IMR-90 (cell line): ENCODE data around the gene SUSD1. TPM values are rescaled to one million over a fixed set of nuclear protein-coding genes. Genes with fewer than 3 reads are reported as not detected.

Source experiments
- ATAC-seq: fragments of 200-7000 bp; cut with Tn5 transposase; 2 replicates; pipeline ENCODE4 v1.9.1; 2020; ENCODE audit warnings: low read depth, mild to moderate bottlenecking, moderate library complexity
- BruUV-seq: library from RNA; stranded (reverse); fragments of 400-500 nt; replicated peaks from 2 replicates; lab custom pipeline; 2021; lab: Mats Ljungman, UMichigan
- CTCF ChIA-PET: fragments of 300-600 bp; formaldehyde crosslinking; extraction: SDS; loops from one replicate; lab custom pipeline; 2021; ENCODE audit warnings: antibody characterized with exemption; lab: Yijun Ruan, JAX
- POLR2A ChIA-PET: fragments of 300-600 bp; sonication (Branson Sonifier 250); formaldehyde crosslinking; loops from one replicate; lab custom pipeline; 2022; ENCODE audit warnings: antibody characterized with exemption; ENCODE audit not compliant: unreplicated experiment; lab: Charles Lee
- DNase-seq: peaks from one replicate; pipeline ENCODE4 v3.0.0; 2013
- H2AFZ ChIP-seq: replicated peaks from 2 replicates; pipeline ENCODE3; 2013; ENCODE audit warnings: low read length, mild to moderate bottlenecking; ENCODE audit not compliant: poor library complexity
- H2AK5ac ChIP-seq: 2 replicates; pipeline ENCODE4 v1.6.1; 2013; ENCODE audit warnings: low read depth, low read length, inconsistent platforms
- H2AK9ac ChIP-seq: replicated peaks from 2 replicates; pipeline ENCODE3; 2013; ENCODE audit warnings: mild to moderate bottlenecking, low read depth, low read length, moderate library complexity; ENCODE audit not compliant: poor library complexity
- H2BK120ac ChIP-seq: 2 replicates; pipeline ENCODE4 v1.6.1; 2013; ENCODE audit warnings: low read depth, low read length, inconsistent platforms
- H2BK15ac ChIP-seq: 3 replicates; pipeline ENCODE4 v1.6.1; 2013; ENCODE audit warnings: low read depth, low read length, inconsistent platforms
- H2BK20ac ChIP-seq: 2 replicates; pipeline ENCODE4 v1.6.1; 2013; ENCODE audit warnings: low read depth, mild to moderate bottlenecking, inconsistent platforms, low read length, moderate library complexity
- H2BK5ac ChIP-seq: 2 replicates; pipeline ENCODE4 v1.6.1; 2013; ENCODE audit warnings: mild to moderate bottlenecking, low read depth, low read length, inconsistent platforms; ENCODE audit not compliant: poor library complexity, severe bottlenecking
- H3K14ac ChIP-seq: replicated peaks from 2 replicates; pipeline ENCODE4 v1.6.1; 2013; ENCODE audit warnings: low read depth, low read length, inconsistent platforms
- H3K18ac ChIP-seq: 2 replicates; pipeline ENCODE4 v1.6.1; 2013; ENCODE audit warnings: low read depth, low read length, control low read depth
- H3K23ac ChIP-seq: 2 replicates; pipeline ENCODE4 v1.6.1; 2013; ENCODE audit warnings: low read depth, low read length, inconsistent platforms
- H3K27ac ChIP-seq: 2 replicates; pipeline ENCODE4 v1.5.1; 2013; ENCODE audit warnings: mild to moderate bottlenecking, control low read depth, low read length; ENCODE audit not compliant: insufficient read depth
- H3K27me3 ChIP-seq: 2 replicates; pipeline ENCODE4 v1.6.1; 2013; ENCODE audit warnings: low read length; ENCODE audit not compliant: control insufficient read depth, insufficient read depth
- H3K36me3 ChIP-seq: 2 replicates; pipeline ENCODE4 v1.6.1; 2013; ENCODE audit warnings: low read length, mixed read lengths; ENCODE audit not compliant: control insufficient read depth, insufficient read depth
- H3K4ac ChIP-seq: 2 replicates; pipeline ENCODE4 v1.6.1; 2013; ENCODE audit warnings: low read depth, low read length, inconsistent platforms
- H3K4me1 ChIP-seq: 2 replicates; pipeline ENCODE4 v1.6.1; 2013; ENCODE audit warnings: low read length, mixed read lengths; ENCODE audit not compliant: control insufficient read depth, insufficient read depth
- H3K4me2 ChIP-seq: 2 replicates; pipeline ENCODE4 v1.6.1; 2013; ENCODE audit warnings: low read depth, mild to moderate bottlenecking, control low read depth, low read length, moderate library complexity
- H3K4me3 ChIP-seq: 2 replicates; pipeline ENCODE4 v1.5.1; 2013; ENCODE audit warnings: low read depth, mild to moderate bottlenecking, control low read depth, low read length, moderate library complexity; ENCODE audit not compliant: insufficient read depth
- H3K56ac ChIP-seq: 2 replicates; pipeline ENCODE4 v1.6.1; 2013; ENCODE audit warnings: low read length, inconsistent platforms; ENCODE audit not compliant: insufficient read depth; ENCODE audit errors: extremely low read depth
- H3K79me1 ChIP-seq, 2 experiments: 2 replicates each; pipeline ENCODE4 v1.6.1; 2013; ENCODE audit warnings: low read length in 2 of 2, inconsistent platforms in 1 of 2, low read depth in 1 of 2
- H3K9ac ChIP-seq: 2 replicates; pipeline ENCODE4 v1.6.1; 2013; ENCODE audit warnings: low read depth, low read length, control low read depth
- H3K9me1 ChIP-seq: 2 replicates; pipeline ENCODE4 v1.6.1; 2013; ENCODE audit warnings: low read length, inconsistent platforms; ENCODE audit not compliant: insufficient read depth
- H3K9me3 ChIP-seq: 2 replicates; pipeline ENCODE4 v1.6.1; 2013; ENCODE audit warnings: low read length; ENCODE audit not compliant: control insufficient read depth, insufficient read depth
- H4K20me1 ChIP-seq: 2 replicates; pipeline ENCODE4 v1.6.1; 2013; ENCODE audit warnings: low read length, inconsistent platforms; ENCODE audit not compliant: insufficient read depth
- H4K5ac ChIP-seq: 2 replicates; pipeline ENCODE4 v1.6.1; 2013; ENCODE audit warnings: mild to moderate bottlenecking, low read depth, low read length, control low read depth
- H4K8ac ChIP-seq, 2 experiments: 2 replicates each; pipeline ENCODE4 v1.6.1; 2013; ENCODE audit warnings: low read depth in 2 of 2, low read length in 2 of 2, control low read depth in 1 of 2, inconsistent platforms in 1 of 2
- H4K91ac ChIP-seq: 2 replicates; pipeline ENCODE4 v1.6.1; 2013; ENCODE audit warnings: low read depth, low read length, inconsistent platforms; ENCODE audit not compliant: insufficient read depth
- BHLHE40 ChIP-seq: fragments of 150-350 bp; IDR thresholded peaks from 2 replicates; pipeline ENCODE4 v1.6.1; 2016; ENCODE audit warnings: mild to moderate bottlenecking, low read depth, low read length
- ELK1 ChIP-seq: fragments of 150-350 bp; IDR thresholded peaks from 2 replicates; pipeline ENCODE4 v1.6.1; 2016; ENCODE audit warnings: low read depth, mild to moderate bottlenecking, low read length, moderate library complexity, borderline replicate concordance
- FOS ChIP-seq: fragments of 150-350 bp; IDR thresholded peaks from 2 replicates; pipeline ENCODE4 v1.6.1; 2016; ENCODE audit warnings: low read depth, low read length
- MAFK ChIP-seq: IDR thresholded peaks from 2 replicates; pipeline ENCODE4 v1.6.1; 2012; ENCODE audit warnings: low read depth, low read length, improper control_type of control experiment
- MAZ ChIP-seq: IDR thresholded peaks from 2 replicates; pipeline ENCODE4 v1.6.1; 2012; ENCODE audit warnings: low read depth, mild to moderate bottlenecking, low read length, improper control_type of control experiment, moderate library complexity, borderline replicate concordance
- MXI1 ChIP-seq: IDR thresholded peaks from 2 replicates; pipeline ENCODE4 v1.6.1; 2012; ENCODE audit warnings: low read depth, mild to moderate bottlenecking, low read length, moderate library complexity, borderline replicate concordance
- NFE2L2 ChIP-seq: fragments of 150-350 bp; IDR thresholded peaks from 2 replicates; pipeline ENCODE4 v1.6.1; 2016; ENCODE audit warnings: low read depth, mild to moderate bottlenecking, low read length
- RCOR1 ChIP-seq: IDR thresholded peaks from 2 replicates; pipeline ENCODE4 v1.6.1; 2012; ENCODE audit warnings: mild to moderate bottlenecking, low read length, improper control_type of control experiment; ENCODE audit not compliant: insufficient replicate concordance
- RFX5 ChIP-seq: IDR thresholded peaks from 2 replicates; pipeline ENCODE4 v1.8.0; 2012; ENCODE audit warnings: low read depth, mild to moderate bottlenecking, low read length, moderate library complexity
- SMC3 ChIP-seq: fragments of 150-350 bp; IDR thresholded peaks from 2 replicates; pipeline ENCODE4 v1.6.1; 2016; ENCODE audit warnings: low read depth, mild to moderate bottlenecking, antibody characterized with exemption, low read length, moderate library complexity
- WGBS, 2 experiments: methylation state at CpG; one replicate each; pipeline versions ENCODE4 v1.1.5 to v1.1.7; 2013; ENCODE audit warnings: missing lambda C conversion rate in 2 of 2; ENCODE audit not compliant: insufficient read length in 1 of 2; ENCODE audit errors: extremely low coverage in 2 of 2; 5-methylcytosine and 5-hydroxymethylcytosine counted together
- dilution Hi-C: fragments of 300-500 bp; cut with HindIII; formaldehyde crosslinking; loops from one replicate; pipeline ENCODE4 v1.14.3; 2018; ENCODE audit warnings: low sequenced_read_pairs; ENCODE audit not compliant: unreplicated experiment
- in situ Hi-C: fragments of 300-500 bp; cut with MboI; formaldehyde crosslinking; loops from 3 replicates; pipeline ENCODE4 v1.14.3; 2019; ENCODE audit warnings: low sequenced_read_pairs, inconsistent platforms, mixed read lengths
- intact Hi-C: fragments of 100-400 bp; cut with micrococcal nuclease; formaldehyde crosslinking; loops from 2 replicates; pipeline ENCODE4 v1.10.0; 2022
- polyA plus RNA-seq, 3 experiments: library from polyadenylated mRNA; depleted of rRNA; stranded (reverse); fragments of >200 nt; gene quantifications; 2 replicates each; pipeline ENCODE4 v1.2.3, GENCODE V29; 2012; ENCODE audit warnings: low replicate concordance in 1 of 3
- total RNA-seq: library from RNA; depleted of rRNA; stranded (reverse); fragments of >200 nt; gene quantifications from 2 replicates; pipeline ENCODE4 v1.2.3, GENCODE V29; 2012
- TF ChIP-seq, protein P1 (sequence below): conservative IDR thresholded peaks from 2 replicates; pipeline ENCODE4 v1.5.1; 2012; ENCODE audit warnings: mild to moderate bottlenecking, low read depth, low read length, improper control_type of control experiment
- TF ChIP-seq, protein P2 (sequence below): fragments of 150-350 bp; IDR thresholded peaks from 2 replicates; pipeline ENCODE4 v1.6.1; 2017; ENCODE audit warnings: mild to moderate bottlenecking, antibody characterized with exemption, low read length, low read depth

SUSD1 gene
- total and polyA plus RNA-seq, 2 of the 4 experiments (the other 2 are of a cell fraction), result 4.0 to 4.7 TPM

DNA sequence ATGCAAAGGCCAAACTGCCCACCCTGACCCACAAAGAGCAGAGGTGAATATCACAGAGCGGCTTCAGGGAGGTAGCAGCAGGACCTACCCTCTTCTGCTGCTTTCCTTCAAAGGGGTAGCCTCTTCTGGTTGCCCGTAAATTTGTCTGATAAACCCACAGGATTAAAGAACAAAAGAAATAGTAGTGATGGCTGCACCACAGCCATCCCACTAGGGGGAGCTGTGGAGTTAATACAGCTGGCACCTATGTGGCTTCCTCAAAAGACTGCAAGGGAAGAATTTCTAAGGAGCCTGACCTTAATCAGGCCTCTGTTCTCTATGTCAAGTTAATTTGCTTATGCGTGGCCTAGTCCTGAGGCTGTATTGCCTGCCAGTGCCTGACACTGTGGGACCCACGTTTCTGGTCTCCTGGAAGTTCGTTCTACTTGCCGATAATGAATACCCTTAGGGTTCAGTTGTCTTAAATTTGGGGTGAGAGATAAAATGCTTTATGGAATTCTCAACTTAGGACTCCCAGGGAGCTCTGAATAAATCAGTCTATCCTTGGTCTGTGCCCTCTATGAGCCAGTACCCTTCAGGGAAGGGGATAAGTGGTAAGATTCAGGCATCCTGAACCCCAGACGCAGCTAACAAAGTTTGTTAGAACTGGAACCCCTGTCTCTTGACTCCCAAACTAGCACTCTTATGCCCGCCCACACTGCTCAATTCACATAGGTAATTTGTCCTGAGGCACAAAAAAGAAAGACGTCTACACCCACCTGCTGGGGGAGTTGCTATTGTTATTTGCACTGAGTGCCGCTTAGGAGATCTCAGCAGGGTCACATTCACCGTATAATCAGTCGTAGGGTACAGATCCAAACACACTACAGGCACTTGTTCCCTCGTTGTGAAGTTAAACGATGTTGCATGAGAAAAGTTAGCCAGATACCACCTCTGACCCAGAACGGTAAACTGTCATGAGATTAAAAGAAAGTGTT lies 77.1 kb downstream of the SUSD1 start:
- no peak overlapping the region; the same call in 1 of the 2 replicates for H4K91ac ChIP-seq
- no peaks in the 10 kb centered on the region for H3K36me3 ChIP-seq
- no CpG with 5 or more reads among the region's 15 CpGs for WGBS, 2 experiments
- no peak overlapping the region for H3K18ac ChIP-seq
- DNase-seq (peak; percentile 77), ATAC-seq (peak; percentile 95)
- H2BK5ac ChIP-seq, result no peak overlapping the region
- in situ Hi-C loops, result loop anchor here (25.0 kb wide), 1 partner anchor 614 kb away; the partner anchor contains the start of gene INIP
- no peak overlapping the region for H3K9ac ChIP-seq
- H2AK5ac ChIP-seq, result peak overlapping the region; percentile 74; the same call in 1 of the 2 replicates
- H2AFZ ChIP-seq, result peak overlapping the region; percentile 81
- no peaks in the 10 kb centered on the region for H3K9me3 ChIP-seq
- no peaks in the 10 kb centered on the region for H3K4me1 ChIP-seq
- H3K9me1 ChIP-seq, result no peaks in the 10 kb centered on the region
- no peaks in the 10 kb centered on the region for H4K20me1 ChIP-seq
- BruUV-seq, result no TSS peak
- peak overlapping the region in 1 of 2 experiments; percentile 42; a peak in 1 of 4 replicates for H4K8ac ChIP-seq
- H3K56ac ChIP-seq, result no peak overlapping the region
- 0 out of 2 replicates have a peak overlapping the region, but pooled peaks have one; percentile 56 for H3K14ac ChIP-seq
- H2AK9ac ChIP-seq, result no peak overlapping the region
- H3K79me1 ChIP-seq, result no peaks in the 10 kb centered on the region
- dilution Hi-C loops, result no loop called here
- no peak overlapping the region for H4K5ac ChIP-seq
- no peak overlapping the region for H3K27ac ChIP-seq
- intact Hi-C loops, result loop anchor here (1.0 kb wide), 2 partner anchors 236 to 263 kb away; no protein-coding TSS in a partner anchor
- H2BK20ac ChIP-seq, result 0 out of 2 replicates have a peak overlapping the region, but pooled peaks have one; percentile 59
- peak overlapping the region; percentile 83 for H3K4ac ChIP-seq
- H3K4me3 ChIP-seq, result no peak overlapping the region
- H3K27me3 ChIP-seq, result no peaks in the 10 kb centered on the region
- no peak overlapping the region; the same call in 2 of the 3 replicates for H2BK15ac ChIP-seq
- ChIA-PET POLR2A (no interaction called here), CTCF (interaction anchor here (0.5 to 2.4 kb wide), 8 partner anchors 9 to 264 kb away, joined by 3 to 11 read pairs (median 6); partner anchors contain the start of gene PTBP3)
- peak overlapping the region; percentile 67; the same call in 1 of the 2 replicates for H2BK120ac ChIP-seq
- no peak overlapping the region for H3K23ac ChIP-seq
- H3K4me2 ChIP-seq, result no peak overlapping the region
- peak; percentile 97 for TF ChIP-seq SMC3
- no peak for TF ChIP-seq NFE2L2
- TF ChIP-seq ELK1, result no peak
- no peak for TF ChIP-seq MAFK
- TF ChIP-seq MXI1, result no peak
- no peak for TF ChIP-seq MAZ
- TF ChIP-seq FOS, result no peak
- TF ChIP-seq, protein P1, sequence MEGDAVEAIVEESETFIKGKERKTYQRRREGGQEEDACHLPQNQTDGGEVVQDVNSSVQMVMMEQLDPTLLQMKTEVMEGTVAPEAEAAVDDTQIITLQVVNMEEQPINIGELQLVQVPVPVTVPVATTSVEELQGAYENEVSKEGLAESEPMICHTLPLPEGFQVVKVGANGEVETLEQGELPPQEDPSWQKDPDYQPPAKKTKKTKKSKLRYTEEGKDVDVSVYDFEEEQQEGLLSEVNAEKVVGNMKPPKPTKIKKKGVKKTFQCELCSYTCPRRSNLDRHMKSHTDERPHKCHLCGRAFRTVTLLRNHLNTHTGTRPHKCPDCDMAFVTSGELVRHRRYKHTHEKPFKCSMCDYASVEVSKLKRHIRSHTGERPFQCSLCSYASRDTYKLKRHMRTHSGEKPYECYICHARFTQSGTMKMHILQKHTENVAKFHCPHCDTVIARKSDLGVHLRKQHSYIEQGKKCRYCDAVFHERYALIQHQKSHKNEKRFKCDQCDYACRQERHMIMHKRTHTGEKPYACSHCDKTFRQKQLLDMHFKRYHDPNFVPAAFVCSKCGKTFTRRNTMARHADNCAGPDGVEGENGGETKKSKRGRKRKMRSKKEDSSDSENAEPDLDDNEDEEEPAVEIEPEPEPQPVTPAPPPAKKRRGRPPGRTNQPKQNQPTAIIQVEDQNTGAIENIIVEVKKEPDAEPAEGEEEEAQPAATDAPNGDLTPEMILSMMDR, result peak; percentile 93
- TF ChIP-seq RFX5, result no peak
- TF ChIP-seq, protein P2, sequence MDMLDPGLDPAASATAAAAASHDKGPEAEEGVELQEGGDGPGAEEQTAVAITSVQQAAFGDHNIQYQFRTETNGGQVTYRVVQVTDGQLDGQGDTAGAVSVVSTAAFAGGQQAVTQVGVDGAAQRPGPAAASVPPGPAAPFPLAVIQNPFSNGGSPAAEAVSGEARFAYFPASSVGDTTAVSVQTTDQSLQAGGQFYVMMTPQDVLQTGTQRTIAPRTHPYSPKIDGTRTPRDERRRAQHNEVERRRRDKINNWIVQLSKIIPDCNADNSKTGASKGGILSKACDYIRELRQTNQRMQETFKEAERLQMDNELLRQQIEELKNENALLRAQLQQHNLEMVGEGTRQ, result no peak
- TF ChIP-seq BHLHE40, result no peak
- no peak for TF ChIP-seq RCOR1
